Mesenchymal stem cell (in vitro differentiated cells and primary cell): ENCODE data around the gene USP43.

Experiments
- DNase-seq: peaks from one replicate; pipeline ENCODE4 v3.0.0-alpha.2; 2013
- H2AFZ ChIP-seq: one replicate; pipeline ENCODE4 v1.6.1; 2013; ENCODE audit warnings: low read depth, mild to moderate bottlenecking, control low read depth, inconsistent platforms, low read length, moderate library complexity
- H2AK5ac ChIP-seq: 2 replicates; pipeline ENCODE4 v1.6.1; 2013; ENCODE audit warnings: low read length, moderate library complexity, mild to moderate bottlenecking, inconsistent platforms; ENCODE audit not compliant: severe bottlenecking
- H2BK120ac ChIP-seq: one replicate; pipeline ENCODE4 v1.6.1; 2013; ENCODE audit warnings: low read depth, mild to moderate bottlenecking, inconsistent platforms, low read length, moderate library complexity
- H2BK12ac ChIP-seq, 2 experiments: one replicate each; pipeline ENCODE4 v1.6.1; 2013; ENCODE audit warnings: inconsistent platforms in 2 of 2, low read length in 2 of 2, mild to moderate bottlenecking in 2 of 2, moderate library complexity in 2 of 2, control low read depth in 1 of 2
- H2BK15ac ChIP-seq: one replicate; pipeline ENCODE4 v1.6.1; 2013; ENCODE audit warnings: mild to moderate bottlenecking, low read depth, inconsistent platforms; ENCODE audit not compliant: poor library complexity, severe bottlenecking
- H2BK5ac ChIP-seq: 2 replicates; pipeline ENCODE4 v1.6.1; 2013; ENCODE audit warnings: low read depth, mild to moderate bottlenecking, low read length, control low read depth, inconsistent platforms; ENCODE audit not compliant: poor library complexity, severe bottlenecking
- H3K14ac ChIP-seq, 2 experiments: one replicate each; pipeline ENCODE4 v1.6.1; 2013; ENCODE audit warnings: inconsistent platforms in 2 of 2, low read length in 2 of 2, control low read depth in 1 of 2, mild to moderate bottlenecking in 1 of 2, moderate library complexity in 1 of 2
- H3K18ac ChIP-seq, 2 experiments: one replicate each; pipeline ENCODE4 v1.6.1; 2013; ENCODE audit warnings: inconsistent platforms in 2 of 2, low read length in 2 of 2, control low read depth in 1 of 2, low read depth in 1 of 2, mild to moderate bottlenecking in 1 of 2
- H3K23ac ChIP-seq, 2 experiments: one replicate each; pipeline ENCODE4 v1.6.1; 2013; ENCODE audit warnings: inconsistent platforms in 2 of 2, low read length in 2 of 2, mild to moderate bottlenecking in 2 of 2, moderate library complexity in 2 of 2, control low read depth in 1 of 2
- H3K27ac ChIP-seq: 2 replicates; pipeline ENCODE4 v1.5.1; 2013; ENCODE audit warnings: mild to moderate bottlenecking, moderate library complexity, low read length, control low read depth, inconsistent platforms; ENCODE audit not compliant: poor library complexity, severe bottlenecking
- H3K27me3 ChIP-seq, 2 experiments: 2 replicates each; pipeline versions ENCODE4 v1.6.1 to v1.7.0; 2013; ENCODE audit warnings: low read length in 2 of 2, mild to moderate bottlenecking in 2 of 2, moderate library complexity in 2 of 2, control low read depth in 1 of 2, inconsistent platforms in 1 of 2; ENCODE audit not compliant: control insufficient read depth in 1 of 2, insufficient read depth in 1 of 2
- H3K36me3 ChIP-seq, 2 experiments: 2 replicates each; pipeline versions ENCODE4 v1.6.1 to v1.7.0; 2013; ENCODE audit warnings: low read length in 2 of 2, control low read depth in 1 of 2, inconsistent platforms in 1 of 2, low read depth in 1 of 2, mild to moderate bottlenecking in 1 of 2; ENCODE audit not compliant: insufficient read depth in 2 of 2, control insufficient read depth in 1 of 2
- H3K4ac ChIP-seq, 2 experiments: one replicate each; pipeline ENCODE4 v1.6.1; 2013; ENCODE audit warnings: inconsistent platforms in 2 of 2, low read length in 2 of 2, mild to moderate bottlenecking in 2 of 2, moderate library complexity in 2 of 2, control low read depth in 1 of 2, low read depth in 1 of 2
- H3K4me1 ChIP-seq: 2 replicates; pipeline ENCODE4 v1.6.1; 2013; ENCODE audit warnings: low read depth, low read length, control low read depth; ENCODE audit not compliant: control insufficient read depth, insufficient read depth
- H3K4me2 ChIP-seq: 2 replicates; pipeline ENCODE4 v1.6.1; 2013; ENCODE audit warnings: low read length, mild to moderate bottlenecking, inconsistent platforms; ENCODE audit not compliant: poor library complexity, severe bottlenecking
- H3K4me3 ChIP-seq, 2 experiments: 2 replicates each; pipeline versions ENCODE4 v1.5.1 to v1.7.0; 2013; ENCODE audit warnings: low read length in 2 of 2, mild to moderate bottlenecking in 2 of 2, control low read depth in 1 of 2, low read depth in 1 of 2; ENCODE audit not compliant: insufficient read depth in 1 of 2
- H3K79me1 ChIP-seq: replicated peaks from 2 replicates; pipeline ENCODE4 v1.6.1; 2013; ENCODE audit warnings: mild to moderate bottlenecking, control low read depth, low read length, inconsistent platforms; ENCODE audit not compliant: poor library complexity, severe bottlenecking
- H3K9ac ChIP-seq: 2 replicates; pipeline ENCODE4 v1.7.0; 2013; ENCODE audit warnings: mild to moderate bottlenecking, low read length, moderate library complexity
- H3K9me3 ChIP-seq: 2 replicates; pipeline ENCODE4 v1.7.0; 2013; ENCODE audit warnings: mild to moderate bottlenecking, low read length; ENCODE audit not compliant: control insufficient read depth
- H4K8ac ChIP-seq: one replicate; pipeline ENCODE4 v1.6.1; 2013; ENCODE audit warnings: inconsistent platforms, mild to moderate bottlenecking, low read length, moderate library complexity
- H4K91ac ChIP-seq: one replicate; pipeline ENCODE4 v1.6.1; 2013; ENCODE audit warnings: mild to moderate bottlenecking, low read length, inconsistent platforms
- WGBS: methylation state at CpG from one replicate; pipeline ENCODE4 v1.1.7; 2013; ENCODE audit warnings: mixed read lengths; 5-methylcytosine and 5-hydroxymethylcytosine counted together

USP43 gene

DNA sequence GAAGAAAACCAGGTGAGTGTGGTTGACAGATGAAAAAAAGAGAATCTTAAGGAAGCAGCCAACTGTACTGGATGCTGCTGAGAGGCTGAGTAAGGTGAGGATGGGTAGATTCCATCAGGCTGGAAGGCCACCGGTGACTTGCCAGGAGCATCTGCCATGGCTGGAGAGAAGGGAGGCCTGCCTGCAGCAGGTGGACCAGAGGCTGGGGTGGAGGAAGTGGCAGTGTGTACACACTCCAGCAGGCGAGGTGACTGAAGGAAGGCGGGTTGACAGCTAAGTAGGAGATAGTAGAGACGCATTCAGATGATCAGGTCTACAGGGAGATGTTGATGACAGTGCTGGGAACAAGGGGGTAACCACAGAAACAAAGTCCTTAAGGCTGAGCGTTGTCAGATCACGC, 69.5 kb downstream of the USP43 start:
- H3K27me3 ChIP-seq = peaks cover 0 to 28% of the 10 kb centered on the region in 2 experiments
- WGBS = 95% methylated on average over 6 of the region's 6 CpGs

GRCh38 chr17:9715503-9716016, 70.2 kb downstream of the USP43 start:
- Histone ChIP-seq H3K36me3 (peaks cover 0 to 17% of the 10 kb centered on the region in 2 experiments), H2AFZ (no peak overlapping the region), H2BK15ac (no peak overlapping the region), H3K23ac (no peak overlapping the region), H3K27ac (no peak overlapping the region), H4K91ac (no peak overlapping the region), H2BK120ac (no peak overlapping the region), H2AK5ac (no peak overlapping the region), H3K9me3 (no peaks in the 10 kb centered on the region), H3K18ac (no peak overlapping the region), H3K4me1 (no peaks in the 10 kb centered on the region), H3K4me2 (no peak overlapping the region), H3K27me3 (peaks cover 0 to 30% of the 10 kb centered on the region in 2 experiments), H3K9ac (no peak overlapping the region), H4K8ac (peak overlapping the region; percentile 9), H2BK5ac (no peak overlapping the region), H3K4ac (no peak overlapping the region), H3K14ac (peak overlapping the region in 1 of 2 experiments; percentile 80), H3K79me1 (peaks cover 2% of the 10 kb centered on the region), H3K4me3 (no peak overlapping the region), H2BK12ac (no peak overlapping the region)
- WGBS = 100% methylated on average over 1 of the region's 1 CpG
- DNase-seq = no peak

More for the DNA sequence above, 69.5 kb downstream of the USP43 start:
- Histone ChIP-seq H3K18ac (no peak overlapping the region), H3K9ac (no peak overlapping the region), H3K14ac (no peak overlapping the region), H2BK15ac (no peak overlapping the region), H3K4me1 (peaks cover 3% of the 10 kb centered on the region), H3K36me3 (peaks cover 0 to 19% of the 10 kb centered on the region in 2 experiments), H3K4ac (no peak overlapping the region), H3K79me1 (peaks cover 2% of the 10 kb centered on the region), H3K4me2 (no peak overlapping the region), H3K9me3 (no peaks in the 10 kb centered on the region), H4K8ac (no peak overlapping the region), H3K27ac (no peak overlapping the region), H2AFZ (no peak overlapping the region), H3K23ac (no peak overlapping the region), H2BK12ac (no peak overlapping the region), H3K4me3 (no peak overlapping the region), H2BK5ac (no peak overlapping the region), H4K91ac (no peak overlapping the region), H2AK5ac (no peak overlapping the region), H2BK120ac (no peak overlapping the region)
- no peak for DNase-seq

DNA sequence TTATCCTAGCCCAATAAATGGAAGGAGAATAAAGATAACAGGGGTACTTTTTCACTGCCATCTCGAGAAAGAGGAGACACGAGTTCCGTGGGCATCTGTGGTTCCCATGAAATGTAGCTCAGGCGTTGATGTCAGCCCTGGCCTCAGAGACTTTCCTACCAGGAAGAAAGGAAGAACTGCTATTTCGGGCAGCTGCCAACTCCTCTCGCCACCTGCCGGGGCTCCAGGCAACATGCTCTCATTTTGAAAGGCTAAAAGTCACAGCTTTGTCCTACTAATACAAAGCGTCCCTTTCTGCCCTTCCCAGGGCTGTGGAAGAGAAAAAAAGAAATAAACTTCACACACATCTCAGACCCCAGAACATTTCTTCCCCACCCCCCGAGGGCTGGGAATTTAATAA, 80.3 kb downstream of the USP43 start:
- Histone ChIP-seq H3K14ac (no peak overlapping the region), H3K27ac (no peak overlapping the region), H3K4me2 (no peak overlapping the region), H3K4me1 (peaks cover 3% of the 10 kb centered on the region), H3K9me3 (no peaks in the 10 kb centered on the region), H2BK120ac (no peak overlapping the region), H3K4me3 (no peak overlapping the region), H3K4ac (no peak overlapping the region), H3K27me3 (peaks cover 0 to 47% of the 10 kb centered on the region in 2 experiments), H3K79me1 (peaks cover 3% of the 10 kb centered on the region), H3K36me3 (peaks cover 0 to 24% of the 10 kb centered on the region in 2 experiments), H2BK12ac (no peak overlapping the region), H2AFZ (no peak overlapping the region), H3K23ac (no peak overlapping the region), H2AK5ac (no peak overlapping the region), H3K18ac (no peak overlapping the region), H4K91ac (no peak overlapping the region), H3K9ac (no peak overlapping the region), H2BK15ac (no peak overlapping the region), H4K8ac (no peak overlapping the region), H2BK5ac (no peak overlapping the region)
- no peak for DNase-seq
- 80% methylated on average over 8 of the region's 9 CpGs for WGBS

DNA sequence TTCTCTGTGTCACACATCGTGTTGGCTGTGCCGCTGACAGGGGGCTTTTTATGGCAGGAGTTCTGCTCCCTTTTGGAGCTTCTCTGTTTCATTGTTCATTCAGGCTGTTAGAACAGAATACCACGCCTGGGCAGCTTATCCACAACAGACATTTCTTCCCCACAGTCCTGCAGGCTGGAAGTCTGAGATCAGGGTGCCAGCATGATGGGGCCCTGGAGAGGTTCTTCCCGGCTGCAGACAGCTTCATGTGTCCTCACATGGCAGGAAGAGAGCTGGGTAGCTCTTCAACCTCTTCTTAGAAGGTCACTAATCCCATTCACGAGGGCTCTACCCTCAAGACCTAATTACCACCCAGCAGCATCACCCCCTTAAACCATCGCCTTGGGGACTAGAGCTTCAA, 81.0 kb downstream of the USP43 start:
- no peak overlapping the region for H4K91ac ChIP-seq
- H3K9me3 ChIP-seq = no peaks in the 10 kb centered on the region
- H2BK120ac ChIP-seq = no peak overlapping the region
- H3K27ac ChIP-seq = no peak overlapping the region
- no peak overlapping the region for H3K9ac ChIP-seq
- peaks cover 3% of the 10 kb centered on the region for H3K79me1 ChIP-seq
- no peak overlapping the region for H4K8ac ChIP-seq
- H3K23ac ChIP-seq = no peak overlapping the region
- H3K4me2 ChIP-seq = no peak overlapping the region
- H3K4ac ChIP-seq = no peak overlapping the region
- no peak overlapping the region for H2AFZ ChIP-seq
- no peak overlapping the region for H2AK5ac ChIP-seq
- no peak for DNase-seq
- H2BK5ac ChIP-seq = no peak overlapping the region
- peaks cover 0 to 24% of the 10 kb centered on the region in 2 experiments for H3K36me3 ChIP-seq
- H3K14ac ChIP-seq = no peak overlapping the region
- H2BK12ac ChIP-seq = no peak overlapping the region
- peaks cover 3% of the 10 kb centered on the region for H3K4me1 ChIP-seq
- H2BK15ac ChIP-seq = no peak overlapping the region
- WGBS = 83% methylated on average over 6 of the region's 6 CpGs
- no peak overlapping the region for H3K18ac ChIP-seq
- no peak overlapping the region for H3K4me3 ChIP-seq
- H3K27me3 ChIP-seq = peaks cover 0 to 51% of the 10 kb centered on the region in 2 experiments
